H1 (cell line): ENCODE results near the gene RAPH1. TPM values are rescaled to one million over a fixed set of nuclear protein-coding genes. Genes with fewer than 3 reads are reported as not detected.

ENCODE experiments used
- CHD1 ChIP-seq: IDR thresholded peaks from 2 replicates; pipeline ENCODE4 v1.6.1; 2012; ENCODE audit warnings: low read depth, low read length, improper control_type of control experiment
- CHD2 ChIP-seq: IDR thresholded peaks from 2 replicates; pipeline ENCODE4 v1.6.1; 2012; ENCODE audit warnings: low read length, improper control_type of control experiment
- polyA plus RNA-seq, 7 experiments: library from polyadenylated mRNA; depleted of rRNA in 3 of 7; stranded (reverse) in 5 of 7; unstranded in 2 of 7; fragments of >200 nt in 5 of 7; fragments of 200-250 nt in 2 of 7; gene quantifications; 1 replicate in 5 of 7; 2 replicates in 1 of 7; 4 replicates in 1 of 7; pipeline versions ENCODE4 v1.2.1 to v1.2.3, GENCODE V29; 2011 to 2013; ENCODE audit warnings: missing spikeins in 2 of 7, mixed read lengths in 2 of 7
- total RNA-seq: library from RNA; stranded (reverse); fragmentation: NEBNext Ultra II Directional; extraction: Animal tissue kit (Norgen Biotek cat#: 25700); gene quantifications from 2 replicates; pipeline ENCODE4 v1.2.1, GENCODE V29; 2021

RAPH1 gene
- total and polyA plus RNA-seq, 2 of the 8 experiments (the other 6 are each of a cell fraction or from before 2014, with no cell fraction given): 3.8 to 27.4 TPM

- TF ChIP-seq CHD2 (no peak), CHD1 (no peak)
Observed at GRCh38 chr2:203510941-203511305, 24.2 kb downstream of the RAPH1 start (continued).
